Liver (tissue), 2 donors: ENCODE data around the gene MTFR1L.

ENCODE experiments used
- CTCF ChIP-seq: fragments of 150-350 bp; IDR thresholded peaks from 2 replicates; pipeline ENCODE4 v1.5.1; 2017; ENCODE audit warnings: improper control_type of control experiment, low read depth, low read length; ENCODE audit not compliant: missing input control
- MAX ChIP-seq: IDR thresholded peaks from 2 replicates; pipeline ENCODE4 v1.6.1; 2016; ENCODE audit warnings: antibody characterized with exemption
- REST ChIP-seq: IDR thresholded peaks from 2 replicates; pipeline ENCODE4 v1.6.1; 2016; ENCODE audit warnings: antibody characterized with exemption, mild to moderate bottlenecking
- donor health status: healthy.

GRCh38 chr1:25832336-25833037, 12.7 kb downstream of the MTFR1L start:
- TF ChIP-seq REST = no peak
- TF ChIP-seq CTCF = no peak
- TF ChIP-seq MAX = no peak
